Ovary (tissue), 3 donors: ENCODE measurements around the gene PTGER1.

ENCODE experiments used
- EP300 ChIP-seq: sonication (generic); formaldehyde crosslinking; IDR thresholded peaks from one replicate; pipeline ENCODE4 v1.6.1; 2017; ENCODE audit warnings: antibody characterized with exemption
- POLR2A ChIP-seq: fragments of 450-650 bp; IDR thresholded peaks from one replicate; pipeline ENCODE4 v1.6.1; 2017; ENCODE audit warnings: antibody characterized with exemption, mild to moderate bottlenecking, moderate library complexity
- TF ChIP-seq, protein P1 (sequence below), 3 donors: fragments of 450-650 bp in 2 of 3; fragments of 200-600 bp in 1 of 3; IDR thresholded peaks; one replicate each; pipeline versions ENCODE4 v1.5.1 to v1.8.0; 2016 to 2022; ENCODE audit warnings: antibody characterized with exemption in 3 of 3, mild to moderate bottlenecking in 1 of 3
- donor health status: DM: no; HTN: no; CAD: no.

DNA sequence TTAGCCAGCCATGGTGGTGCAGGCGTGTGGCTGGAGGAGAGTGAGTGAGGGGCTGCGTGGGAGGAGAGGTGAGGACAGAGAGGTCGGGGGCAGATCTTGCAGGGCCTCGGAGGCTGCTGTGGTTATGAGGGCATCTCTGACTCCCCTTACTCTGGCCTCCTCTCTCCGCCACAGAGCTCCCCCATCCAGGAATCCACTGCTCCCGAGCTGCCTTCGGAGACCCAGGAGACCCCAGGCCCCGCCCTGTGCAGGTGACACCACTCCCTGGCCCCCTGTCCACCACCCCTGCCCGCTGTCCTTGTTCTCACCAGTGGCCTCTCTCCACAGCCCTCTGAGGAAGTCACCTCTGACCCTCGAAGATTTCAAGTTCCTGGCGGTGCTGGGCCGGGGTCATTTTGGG is 7.8 kb downstream of the PTGER1 start:
- TF ChIP-seq POLR2A (no peak), EP300 (no peak)
- TF ChIP-seq, protein P1, sequence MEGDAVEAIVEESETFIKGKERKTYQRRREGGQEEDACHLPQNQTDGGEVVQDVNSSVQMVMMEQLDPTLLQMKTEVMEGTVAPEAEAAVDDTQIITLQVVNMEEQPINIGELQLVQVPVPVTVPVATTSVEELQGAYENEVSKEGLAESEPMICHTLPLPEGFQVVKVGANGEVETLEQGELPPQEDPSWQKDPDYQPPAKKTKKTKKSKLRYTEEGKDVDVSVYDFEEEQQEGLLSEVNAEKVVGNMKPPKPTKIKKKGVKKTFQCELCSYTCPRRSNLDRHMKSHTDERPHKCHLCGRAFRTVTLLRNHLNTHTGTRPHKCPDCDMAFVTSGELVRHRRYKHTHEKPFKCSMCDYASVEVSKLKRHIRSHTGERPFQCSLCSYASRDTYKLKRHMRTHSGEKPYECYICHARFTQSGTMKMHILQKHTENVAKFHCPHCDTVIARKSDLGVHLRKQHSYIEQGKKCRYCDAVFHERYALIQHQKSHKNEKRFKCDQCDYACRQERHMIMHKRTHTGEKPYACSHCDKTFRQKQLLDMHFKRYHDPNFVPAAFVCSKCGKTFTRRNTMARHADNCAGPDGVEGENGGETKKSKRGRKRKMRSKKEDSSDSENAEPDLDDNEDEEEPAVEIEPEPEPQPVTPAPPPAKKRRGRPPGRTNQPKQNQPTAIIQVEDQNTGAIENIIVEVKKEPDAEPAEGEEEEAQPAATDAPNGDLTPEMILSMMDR (IDR thresholded peaks at IDR 0.05) = no peak
